Activated naive CD8-positive, alpha-beta T cell treated with anti-CD3 and anti-CD28 coated beads, Interleukin-2, amount 50 U/mL, for 24 hours (primary cell): ENCODE measurements around the gene SORBS1.
A peak's percentile ranks its signal among the peaks of the same experiment; 100 is the strongest.

Source experiments
- ATAC-seq: fragments of 150-1000 bp; cut with Tn5 transposase; one replicate; pipeline ENCODE4 v1.10.0; 2021
- DNase-seq: peaks from one replicate; pipeline ENCODE4 v3.0.0; 2021
- H3K27ac Mint-ChIP-seq: one replicate; pipeline ENCODE4 v1.8.0; 2021; ENCODE audit warnings: mild to moderate bottlenecking, mixed read lengths
- H3K27me3 Mint-ChIP-seq: one replicate; pipeline ENCODE4 v1.8.0; 2021; ENCODE audit warnings: mixed read lengths
- H3K36me3 Mint-ChIP-seq: one replicate; pipeline ENCODE4 v1.8.0; 2021; ENCODE audit warnings: low read depth, mixed read lengths
- H3K4me1 Mint-ChIP-seq: one replicate; pipeline ENCODE4 v1.8.0; 2021; ENCODE audit warnings: mixed read lengths
- H3K4me3 Mint-ChIP-seq: one replicate; pipeline ENCODE4 v1.8.0; 2021; ENCODE audit warnings: mild to moderate bottlenecking, moderate library complexity, mixed read lengths
- H3K9me3 Mint-ChIP-seq: one replicate; pipeline ENCODE4 v1.8.0; 2021; ENCODE audit warnings: mixed read lengths

The SORBS1 gene

GRCh38 chr10:95399183-95399582, 162.0 kb downstream of the SORBS1 start:
- Mint-ChIP-seq H3K9me3 (no peaks in the 10 kb centered on the region), H3K4me1 (peaks cover 4% of the 10 kb centered on the region), H3K27me3 (no peaks in the 10 kb centered on the region), H3K36me3 (no peaks in the 10 kb centered on the region), H3K4me3 (no peak overlapping the region), H3K27ac (no peak overlapping the region)
- ATAC-seq, result no peak
- DNase-seq, result no peak

- H3K9me3 Mint-ChIP-seq, result no peaks in the 10 kb centered on the region
- DNase-seq (no peak), ATAC-seq (no peak)
- H3K4me3 Mint-ChIP-seq, result no peak overlapping the region
- no peak overlapping the region for H3K27ac Mint-ChIP-seq
- peaks cover 10% of the 10 kb centered on the region for H3K4me1 Mint-ChIP-seq
- no peaks in the 10 kb centered on the region for H3K27me3 Mint-ChIP-seq
- H3K36me3 Mint-ChIP-seq, result no peaks in the 10 kb centered on the region
These were observed 163.4 kb downstream of the SORBS1 start for GRCh38 chr10:95397747-95398146.

GRCh38 chr10:95395947-95396449, 165.2 kb downstream of the SORBS1 start:
- no peak for ATAC-seq
- Mint-ChIP-seq H3K27ac (no peak overlapping the region), H3K9me3 (no peaks in the 10 kb centered on the region), H3K4me1 (peaks cover 10% of the 10 kb centered on the region), H3K36me3 (no peaks in the 10 kb centered on the region), H3K4me3 (no peak overlapping the region), H3K27me3 (no peaks in the 10 kb centered on the region)
- no peak for DNase-seq

- peaks cover 9% of the 10 kb centered on the region for H3K4me1 Mint-ChIP-seq
- no peaks in the 10 kb centered on the region for H3K9me3 Mint-ChIP-seq
- no peak overlapping the region for H3K4me3 Mint-ChIP-seq
- H3K36me3 Mint-ChIP-seq, result no peaks in the 10 kb centered on the region
- no peaks in the 10 kb centered on the region for H3K27me3 Mint-ChIP-seq
- DNase-seq, result peak; percentile 9
- peak; percentile 75 for ATAC-seq
- H3K27ac Mint-ChIP-seq, result no peak overlapping the region
These were observed 166.8 kb downstream of the SORBS1 start for GRCh38 chr10:95394161-95394880.

- H3K27me3 Mint-ChIP-seq, result no peaks in the 10 kb centered on the region
- no peak for DNase-seq
- ATAC-seq, result no peak
- H3K27ac Mint-ChIP-seq, result no peak overlapping the region
- H3K36me3 Mint-ChIP-seq, result no peaks in the 10 kb centered on the region
- no peak overlapping the region for H3K4me3 Mint-ChIP-seq
- no peaks in the 10 kb centered on the region for H3K9me3 Mint-ChIP-seq
- H3K4me1 Mint-ChIP-seq, result peaks cover 9% of the 10 kb centered on the region
These were observed 168.4 kb downstream of the SORBS1 start for GRCh38 chr10:95392681-95393164.

GRCh38 chr10:95392217-95392584, 169.0 kb downstream of the SORBS1 start:
- Mint-ChIP-seq H3K9me3 (no peaks in the 10 kb centered on the region), H3K27me3 (no peaks in the 10 kb centered on the region), H3K27ac (no peak overlapping the region), H3K4me3 (no peak overlapping the region), H3K4me1 (peaks cover 9% of the 10 kb centered on the region), H3K36me3 (no peaks in the 10 kb centered on the region)
- ATAC-seq, result no peak
- no peak for DNase-seq

- no peak overlapping the region for H3K27ac Mint-ChIP-seq
- peaks cover 9% of the 10 kb centered on the region for H3K4me1 Mint-ChIP-seq
- DNase-seq (no peak), ATAC-seq (peak; percentile 34)
- H3K4me3 Mint-ChIP-seq, result no peak overlapping the region
- H3K36me3 Mint-ChIP-seq, result no peaks in the 10 kb centered on the region
- no peaks in the 10 kb centered on the region for H3K9me3 Mint-ChIP-seq
- H3K27me3 Mint-ChIP-seq, result no peaks in the 10 kb centered on the region
These were observed 169.5 kb downstream of the SORBS1 start for GRCh38 chr10:95391581-95392216.

GRCh38 chr10:95391164-95391563, 170.0 kb downstream of the SORBS1 start:
- H3K4me1 Mint-ChIP-seq, result peaks cover 9% of the 10 kb centered on the region
- no peak overlapping the region for H3K4me3 Mint-ChIP-seq
- ATAC-seq (no peak), DNase-seq (no peak)
- H3K27ac Mint-ChIP-seq, result no peak overlapping the region
- no peaks in the 10 kb centered on the region for H3K27me3 Mint-ChIP-seq
- H3K9me3 Mint-ChIP-seq, result no peaks in the 10 kb centered on the region
- no peaks in the 10 kb centered on the region for H3K36me3 Mint-ChIP-seq

- H3K9me3 Mint-ChIP-seq, result no peaks in the 10 kb centered on the region
- H3K27ac Mint-ChIP-seq, result no peak overlapping the region
- peaks cover 9% of the 10 kb centered on the region for H3K4me1 Mint-ChIP-seq
- H3K4me3 Mint-ChIP-seq, result no peak overlapping the region
- no peaks in the 10 kb centered on the region for H3K27me3 Mint-ChIP-seq
- ATAC-seq, result no peak
- no peak for DNase-seq
- H3K36me3 Mint-ChIP-seq, result no peaks in the 10 kb centered on the region
These were observed 171.2 kb downstream of the SORBS1 start for GRCh38 chr10:95389982-95390381.

- H3K4me3 Mint-ChIP-seq, result no peak overlapping the region
- H3K9me3 Mint-ChIP-seq, result no peaks in the 10 kb centered on the region
- peaks cover 8% of the 10 kb centered on the region for H3K4me1 Mint-ChIP-seq
- no peaks in the 10 kb centered on the region for H3K27me3 Mint-ChIP-seq
- no peaks in the 10 kb centered on the region for H3K36me3 Mint-ChIP-seq
- DNase-seq (no peak), ATAC-seq (no peak)
- H3K27ac Mint-ChIP-seq, result no peak overlapping the region
These were observed 172.0 kb downstream of the SORBS1 start for GRCh38 chr10:95389176-95389575.

GRCh38 chr10:95388539-95388938, 172.6 kb downstream of the SORBS1 start:
- Mint-ChIP-seq H3K27me3 (no peaks in the 10 kb centered on the region), H3K9me3 (no peaks in the 10 kb centered on the region), H3K4me1 (peaks cover 6% of the 10 kb centered on the region), H3K36me3 (no peaks in the 10 kb centered on the region), H3K4me3 (no peak overlapping the region), H3K27ac (no peak overlapping the region)
- DNase-seq (no peak), ATAC-seq (no peak)

GRCh38 chr10:95388109-95388471, 173.1 kb downstream of the SORBS1 start:
- Mint-ChIP-seq H3K27me3 (no peaks in the 10 kb centered on the region), H3K4me1 (peaks cover 6% of the 10 kb centered on the region), H3K4me3 (no peak overlapping the region), H3K27ac (no peak overlapping the region), H3K9me3 (no peaks in the 10 kb centered on the region), H3K36me3 (no peaks in the 10 kb centered on the region)
- DNase-seq (no peak), ATAC-seq (no peak)

GRCh38 chr10:95384011-95384704, 177.0 kb downstream of the SORBS1 start:
- Mint-ChIP-seq H3K36me3 (no peaks in the 10 kb centered on the region), H3K4me3 (no peak overlapping the region), H3K4me1 (peaks cover 6% of the 10 kb centered on the region), H3K9me3 (no peaks in the 10 kb centered on the region), H3K27ac (no peak overlapping the region), H3K27me3 (no peaks in the 10 kb centered on the region)
- peak; percentile 65 for ATAC-seq
- DNase-seq, result no peak

- Mint-ChIP-seq H3K4me1 (peaks cover 6% of the 10 kb centered on the region), H3K9me3 (no peaks in the 10 kb centered on the region), H3K4me3 (no peak overlapping the region), H3K27me3 (no peaks in the 10 kb centered on the region), H3K27ac (no peak overlapping the region), H3K36me3 (no peaks in the 10 kb centered on the region)
- DNase-seq (no peak), ATAC-seq (no peak)
These were observed 178.6 kb downstream of the SORBS1 start for GRCh38 chr10:95382596-95382995.

- H3K9me3 Mint-ChIP-seq, result no peaks in the 10 kb centered on the region
- no peaks in the 10 kb centered on the region for H3K27me3 Mint-ChIP-seq
- no peaks in the 10 kb centered on the region for H3K36me3 Mint-ChIP-seq
- H3K4me3 Mint-ChIP-seq, result no peak overlapping the region
- peaks cover 6% of the 10 kb centered on the region for H3K4me1 Mint-ChIP-seq
- no peak for DNase-seq
- no peak overlapping the region for H3K27ac Mint-ChIP-seq
- ATAC-seq, result no peak
These were observed 179.0 kb downstream of the SORBS1 start for GRCh38 chr10:95382174-95382573.
